ENCODE results near the gene ZNF747. TPM values are rescaled to one million over a fixed set of nuclear protein-coding genes. Genes with fewer than 3 reads are reported as not detected.
A peak's percentile ranks its signal among the peaks of the same experiment; 100 is the strongest.

ZNF747 gene
- total RNA-seq, 1 donor from 2014 or later = 10.6 TPM

DNA sequence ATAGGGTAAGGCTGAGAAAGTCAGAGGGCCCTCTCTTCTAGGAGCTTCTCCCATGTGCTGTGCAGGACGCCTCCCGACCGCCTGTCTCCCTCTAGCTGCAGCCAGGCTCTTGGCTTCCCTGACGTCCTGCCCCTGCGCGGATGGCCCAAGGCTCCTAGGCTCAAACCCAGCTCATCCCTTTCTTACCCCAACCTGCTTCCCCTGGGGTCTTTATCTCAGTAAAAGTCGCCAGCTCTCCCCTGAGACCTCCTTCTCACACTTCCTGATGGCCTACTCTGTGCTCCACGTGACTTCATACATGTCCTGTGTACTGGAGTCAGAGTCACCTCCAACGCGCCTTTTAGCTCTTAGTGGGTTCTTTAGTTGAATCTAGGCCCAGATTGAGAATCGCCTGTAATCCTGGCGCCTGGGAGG lies 1.1 kb upstream of the ZNF747 start:
- peak overlapping the region; percentile 92 for H3K27ac ChIP-seq
- peak overlapping the region; percentile 90 to 92 for H3K4me3 ChIP-seq
- TF ChIP-seq POLR2AphosphoS5 (IDR thresholded peaks at IDR 0.05; ENCODE audit: insufficient read depth in 1 of 2, low read depth in 1 of 2) = no peak
- peak; percentile 32 to 41 (median 34) for TF ChIP-seq CTCF (IDR thresholded peaks at IDR 0.05)
- peaks cover 0 to 10% of the 10 kb centered on the region in 2 donors for H3K36me3 ChIP-seq
- no peaks in the 10 kb centered on the region for H3K27me3 ChIP-seq
- DNase-seq (ENCODE audit: extremely low spot score in 2 of 2) = no peak
- no peaks in the 10 kb centered on the region for H3K9me3 ChIP-seq
- H3K4me1 ChIP-seq = peaks cover 33% of the 10 kb centered on the region
- intact Hi-C loops (cut with DNase I) = loop anchor here (2.0 to 10.0 kb wide), 4 partner anchors 23 to 458 kb away; partner anchors contain the start of genes PPP4C, SEPHS2, ZNF764 and ZNF785

GRCh38 chr16:30535106-30535776 lies 583 bp upstream of the ZNF747 start:
- Histone ChIP-seq H3K36me3 (peaks cover 0 to 10% of the 10 kb centered on the region in 2 donors), H3K4me1 (peaks cover 38% of the 10 kb centered on the region), H3K27me3 (no peaks in the 10 kb centered on the region), H3K27ac (peak overlapping the region; percentile 92), H3K4me3 (peak overlapping the region; percentile 90 to 92), H3K9me3 (no peaks in the 10 kb centered on the region)
- TF ChIP-seq POLR2A (IDR thresholded peaks at IDR 0.05) (no peak), POLR2AphosphoS5 (IDR thresholded peaks at IDR 0.05; ENCODE audit: insufficient read depth in 1 of 2, low read depth in 1 of 2) (peak in 1 of 2 donors; percentile 50)
- DNase-seq (ENCODE audit: extremely low spot score in 2 of 2) = no peak
- intact Hi-C loops (cut with DNase I) = loop anchor here (2.0 to 10.0 kb wide), 4 partner anchors 24 to 458 kb away; partner anchors contain the start of genes PPP4C, SEPHS2, ZNF764 and ZNF785

DNA sequence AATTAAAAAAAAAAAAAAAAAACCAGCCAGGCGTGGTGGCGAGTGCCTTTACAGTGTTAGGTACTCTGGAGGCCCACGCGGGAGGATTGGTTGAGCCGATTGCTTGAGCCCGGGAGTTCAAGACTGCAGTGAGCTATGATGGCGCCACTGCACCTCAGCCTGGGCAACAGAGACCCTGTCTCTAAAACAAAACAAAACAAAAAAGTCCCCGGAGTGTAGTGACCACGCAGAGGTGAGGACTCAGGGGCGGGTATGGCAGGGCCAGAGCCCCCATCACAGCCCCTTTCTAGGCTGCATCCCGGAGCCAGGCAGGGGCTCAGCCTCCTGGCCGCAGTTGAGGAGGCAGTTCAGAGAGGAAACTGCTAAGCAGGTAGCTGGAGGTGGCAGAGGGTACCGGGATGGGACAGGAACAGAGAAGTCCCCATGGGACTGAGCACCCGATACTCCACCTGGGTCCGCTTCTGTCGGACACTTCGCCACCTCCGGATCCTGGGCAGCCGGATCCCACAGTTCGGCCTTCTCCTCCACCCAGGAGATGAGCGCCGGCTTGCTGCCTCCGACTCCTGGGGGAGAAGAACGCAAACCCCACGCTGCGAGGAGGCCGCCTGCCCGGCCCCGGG lies 800 bp downstream of the ZNF747 start:
- Histone ChIP-seq H3K4me1 (peaks cover 38% of the 10 kb centered on the region), H3K27ac (peak overlapping the region; percentile 92), H3K9me3 (no peaks in the 10 kb centered on the region), H3K36me3 (peaks cover 0 to 10% of the 10 kb centered on the region in 2 donors), H3K4me3 (peak overlapping the region; percentile 90 to 92), H3K27me3 (no peaks in the 10 kb centered on the region)
- TF ChIP-seq POLR2A (IDR thresholded peaks at IDR 0.05) (no peak), CTCF (IDR thresholded peaks at IDR 0.05) (no peak), POLR2AphosphoS5 (IDR thresholded peaks at IDR 0.05; ENCODE audit: insufficient read depth in 1 of 2, low read depth in 1 of 2) (no peak)
- DNase-seq (ENCODE audit: extremely low spot score in 2 of 2) = no peak
- intact Hi-C loops (cut with DNase I) = loop anchor here (2.0 to 10.0 kb wide), 3 partner anchors 25 to 89 kb away; partner anchors contain the start of genes SEPHS2, ZNF764 and ZNF785

GRCh38 chr16:30533146-30533522 lies 1.5 kb downstream of the ZNF747 start:
- no peaks in the 10 kb centered on the region for H3K27me3 ChIP-seq
- H3K27ac ChIP-seq = no peak overlapping the region
- H3K4me1 ChIP-seq = peaks cover 44% of the 10 kb centered on the region
- intact Hi-C loops (cut with DNase I) = loop anchor here (10.0 kb wide), 2 partner anchors 52 to 88 kb away; partner anchors contain the start of genes SEPHS2 and ZNF785
- TF ChIP-seq CTCF (IDR thresholded peaks at IDR 0.05) = no peak
- no peak for TF ChIP-seq POLR2AphosphoS5 (IDR thresholded peaks at IDR 0.05; ENCODE audit: insufficient read depth in 1 of 2, low read depth in 1 of 2)
- TF ChIP-seq POLR2A (IDR thresholded peaks at IDR 0.05) = no peak
- H3K36me3 ChIP-seq = peaks cover 0 to 10% of the 10 kb centered on the region in 2 donors
- H3K4me3 ChIP-seq = no peak overlapping the region
- no peaks in the 10 kb centered on the region for H3K9me3 ChIP-seq
- no peak for DNase-seq (ENCODE audit: extremely low spot score in 2 of 2)

- DNase-seq (ENCODE audit: extremely low spot score in 2 of 2) = no peak
- peaks cover 0 to 10% of the 10 kb centered on the region in 2 donors for H3K36me3 ChIP-seq
- H3K9me3 ChIP-seq = no peaks in the 10 kb centered on the region
- peaks cover 51% of the 10 kb centered on the region for H3K4me1 ChIP-seq
- TF ChIP-seq POLR2A (IDR thresholded peaks at IDR 0.05) (no peak), POLR2AphosphoS5 (IDR thresholded peaks at IDR 0.05; ENCODE audit: insufficient read depth in 1 of 2, low read depth in 1 of 2) (no peak), CTCF (IDR thresholded peaks at IDR 0.05) (no peak)
- no peaks in the 10 kb centered on the region for H3K27me3 ChIP-seq
- no peak overlapping the region for H3K27ac ChIP-seq
- intact Hi-C loops (cut with DNase I) = loop anchor here (10.0 kb wide), 2 partner anchors 52 to 88 kb away; partner anchors contain the start of genes SEPHS2 and ZNF785
- H3K4me3 ChIP-seq = no peak overlapping the region
Measured at GRCh38 chr16:30532285-30533145, 2.1 kb downstream of the ZNF747 start.

Measured in vagina (tissue), 2 donors.